Spleen (tissue), 11 donors: ENCODE data around the gene IGSF21. TPM values are rescaled to one million over a fixed set of nuclear protein-coding genes. Genes with fewer than 3 reads are reported as not detected.

ENCODE experiments used
- DNase-seq: peaks from one replicate; pipeline ENCODE4 v3.0.0-alpha.2; 2020
- H3K27ac ChIP-seq, 8 donors: fragments of 200-600 bp; sonication (generic) in 7 of 8; 1 replicate in 4 of 8; 2 replicates in 4 of 8; pipeline versions ENCODE4 v1.5.0 to v1.8.0; 2016 to 2021; ENCODE audit warnings: inconsistent platforms in 4 of 8, mild to moderate bottlenecking in 4 of 8, moderate library complexity in 1 of 8
- H3K27me3 ChIP-seq, 7 donors: fragments of 200-600 bp; sonication (generic) in 6 of 7; replicated peaks in 1 of 7; 1 replicate in 4 of 7; 2 replicates in 3 of 7; pipeline versions ENCODE4 v1.5.0 to v1.8.0; 2016 to 2021; ENCODE audit warnings: inconsistent platforms in 3 of 7, mild to moderate bottlenecking in 1 of 7
- H3K36me3 ChIP-seq, 6 donors: fragments of 200-600 bp; sonication (generic) in 5 of 6; 1 replicate in 4 of 6; 2 replicates in 2 of 6; pipeline versions ENCODE4 v1.5.0 to v1.8.0; 2016 to 2021; ENCODE audit warnings: inconsistent platforms in 2 of 6
- H3K4me1 ChIP-seq, 6 donors: fragments of 200-600 bp; sonication (generic) in 5 of 6; 1 replicate in 3 of 6; 2 replicates in 3 of 6; pipeline versions ENCODE4 v1.5.0 to v1.8.0; 2016 to 2021; ENCODE audit warnings: inconsistent platforms in 3 of 6
- H3K4me3 ChIP-seq, 8 donors: fragments of 200-600 bp; sonication (generic) in 7 of 8; 1 replicate in 4 of 8; 2 replicates in 4 of 8; pipeline versions ENCODE4 v1.5.0 to v1.8.0; 2016 to 2021; ENCODE audit warnings: inconsistent platforms in 4 of 8, mild to moderate bottlenecking in 4 of 8, moderate library complexity in 2 of 8
- H3K9me3 ChIP-seq, 8 donors: fragments of 200-600 bp; sonication (generic) in 7 of 8; 1 replicate in 4 of 8; 2 replicates in 4 of 8; pipeline versions ENCODE4 v1.5.0 to v1.8.0; 2016 to 2021; ENCODE audit warnings: inconsistent platforms in 4 of 8
- POLR2A ChIP-seq, 3 donors: fragments of 450-650 bp; IDR thresholded peaks; one replicate each; pipeline ENCODE4 v1.5.1; 2017; ENCODE audit warnings: antibody characterized with exemption in 3 of 3, mild to moderate bottlenecking in 1 of 3
- POLR2AphosphoS5 ChIP-seq, 3 donors: sonication (generic); formaldehyde crosslinking; IDR thresholded peaks; one replicate each; pipeline ENCODE4 v1.5.1; 2017; ENCODE audit warnings: antibody characterized with exemption in 3 of 3
- WGBS, 5 donors: extraction: QIAGEN DNeasy Blood & Tissue Kit in 3 of 5; methylation state at CpG; one replicate each; pipeline versions ENCODE4 v1.1.5 to v1.1.7; 2013 to 2018; 5-methylcytosine and 5-hydroxymethylcytosine counted together
- intact Hi-C: fragments of 100-400 bp; cut with DNase I; formaldehyde crosslinking; loops from one replicate; pipeline ENCODE4 v1.15.0; 2023; ENCODE audit warnings: low total_unique reads
- polyA plus RNA-seq, 3 donors: library from polyadenylated mRNA; stranded (reverse); fragments of 200-250 nt; gene quantifications; one replicate each; pipeline ENCODE4 v1.2.1, GENCODE V29; 2013
- total RNA-seq, 7 donors: library from RNA; depleted of rRNA in 3 of 7; stranded (reverse); fragments of >200 nt in 3 of 7; fragmentation: NEBNext Ultra II Directional in 4 of 7; extraction: Animal tissue kit (Norgen Biotek cat#: 25700) in 4 of 7; gene quantifications; one replicate each; pipeline versions ENCODE4 v1.1.0 to v1.2.1, GENCODE V29; 2016 to 2021
- TF ChIP-seq, protein P1 (sequence below), 11 experiments: fragments of 200-600 bp in 7 of 11; fragments of 450-650 bp in 4 of 11; sonication (generic) in 4 of 11; IDR thresholded peaks in 8 of 11; conservative IDR thresholded peaks in 3 of 11; 1 replicate in 7 of 11; 2 replicates in 4 of 11; pipeline versions ENCODE4 v1.4.0 to v1.8.0; 2016 to 2021; ENCODE audit warnings: antibody characterized with exemption in 11 of 11, inconsistent platforms in 4 of 11, mild to moderate bottlenecking in 1 of 11
- donor health status: healthy with polysubstance abuse.
- donor health status: DM: no; HTN: no; CAD: no; lungs with moderate emphysema.
- donor health status: DM: no; HTN: no; CAD: no.
- donor health status: Bipolar disorder and iron deficiency.
- donor health status: healthy.
- donor health status: DM: no; HTN: no; CAD: no.
- donor health status: DM: yes; HTN: yes; CAD: no.

Gene IGSF21
- total and polyA plus RNA-seq, 10 donors, result 1.6 to 35.0 (median 20.6) TPM

DNA sequence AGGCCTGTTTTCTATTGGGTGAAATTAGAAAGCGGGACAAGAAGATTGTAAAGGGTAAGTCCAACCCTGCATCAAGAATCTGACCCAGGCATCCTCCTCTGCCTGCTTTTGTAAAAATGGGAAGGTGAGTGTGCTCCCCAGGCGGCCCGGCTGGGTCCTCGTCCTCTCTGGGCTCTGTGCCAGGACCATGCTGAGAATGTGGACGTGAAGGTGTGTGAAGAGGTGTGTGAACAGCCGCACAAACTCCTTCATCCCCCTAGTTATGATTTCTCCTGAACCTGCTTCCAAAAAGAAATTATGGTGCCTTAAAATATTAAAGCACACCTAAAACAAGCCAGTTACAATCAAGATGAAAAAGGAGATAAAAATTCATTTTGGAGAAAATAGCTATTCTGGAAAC, 185.7 kb downstream of the IGSF21 start:
- 69 to 79% (median 77%) methylated on average over 6 of the region's 6 CpGs for WGBS, 5 donors
- intact Hi-C loops, result no loop called here
- H3K27me3 ChIP-seq, result peaks cover 0 to 89% (median 0%) of the 10 kb centered on the region in 7 donors
- DNase-seq, result no peak
- H3K9me3 ChIP-seq, result no peaks in the 10 kb centered on the region
- no peak for TF ChIP-seq POLR2AphosphoS5 (IDR thresholded peaks at IDR 0.05)
- no peak overlapping the region for H3K27ac ChIP-seq
- no peak overlapping the region for H3K4me3 ChIP-seq
- H3K36me3 ChIP-seq, result no peaks in the 10 kb centered on the region
- no peaks in the 10 kb centered on the region for H3K4me1 ChIP-seq

DNA sequence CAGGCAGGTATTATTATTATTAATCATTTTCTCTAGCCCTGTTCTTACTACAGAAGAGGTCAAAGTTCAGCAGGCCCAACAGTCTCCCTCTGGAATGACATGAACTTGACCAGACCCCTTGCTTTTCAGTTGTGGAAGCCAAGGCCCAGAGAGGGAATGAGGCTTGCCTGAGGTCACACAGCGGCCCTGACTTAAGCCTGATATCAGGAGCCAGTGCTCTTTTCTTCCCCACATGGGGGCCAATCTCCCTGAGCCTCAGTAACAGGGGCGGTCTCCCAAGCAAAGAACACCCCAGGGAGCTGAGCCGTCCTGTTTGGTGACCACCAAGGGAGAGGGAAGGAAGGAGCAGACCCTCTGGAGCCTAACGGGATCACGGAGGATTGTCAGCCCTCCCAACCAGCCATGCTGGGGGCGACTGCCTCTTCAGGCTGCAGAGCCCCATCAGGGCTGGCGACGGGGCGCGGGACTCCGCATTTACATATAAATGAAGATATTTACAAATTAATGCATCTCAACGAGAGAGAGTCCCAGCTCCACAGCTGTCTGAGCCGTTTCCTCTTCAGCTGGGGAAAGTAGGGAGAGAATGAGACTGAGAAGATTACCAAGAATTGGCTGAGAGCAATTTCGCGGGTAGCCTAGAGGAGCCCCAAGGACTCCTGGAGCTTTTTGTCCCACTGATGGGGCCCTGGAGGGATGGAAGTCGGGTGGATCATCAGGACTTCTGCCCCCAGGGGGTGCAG, 187.0 kb downstream of the IGSF21 start:
- no peaks in the 10 kb centered on the region for H3K9me3 ChIP-seq
- H3K27ac ChIP-seq, result no peak overlapping the region
- intact Hi-C loops, result loop anchor here (5.0 kb wide), 1 partner anchor 293 kb away; no protein-coding TSS in a partner anchor
- no peaks in the 10 kb centered on the region for H3K36me3 ChIP-seq
- peaks cover 0 to 86% (median 0%) of the 10 kb centered on the region in 7 donors for H3K27me3 ChIP-seq
- WGBS, 5 donors, result 25 to 38% (median 31%) methylated on average over 14 to 16 of the region's 16 CpGs
- no peak for DNase-seq
- no peak overlapping the region for H3K4me3 ChIP-seq
- TF ChIP-seq, protein P1, sequence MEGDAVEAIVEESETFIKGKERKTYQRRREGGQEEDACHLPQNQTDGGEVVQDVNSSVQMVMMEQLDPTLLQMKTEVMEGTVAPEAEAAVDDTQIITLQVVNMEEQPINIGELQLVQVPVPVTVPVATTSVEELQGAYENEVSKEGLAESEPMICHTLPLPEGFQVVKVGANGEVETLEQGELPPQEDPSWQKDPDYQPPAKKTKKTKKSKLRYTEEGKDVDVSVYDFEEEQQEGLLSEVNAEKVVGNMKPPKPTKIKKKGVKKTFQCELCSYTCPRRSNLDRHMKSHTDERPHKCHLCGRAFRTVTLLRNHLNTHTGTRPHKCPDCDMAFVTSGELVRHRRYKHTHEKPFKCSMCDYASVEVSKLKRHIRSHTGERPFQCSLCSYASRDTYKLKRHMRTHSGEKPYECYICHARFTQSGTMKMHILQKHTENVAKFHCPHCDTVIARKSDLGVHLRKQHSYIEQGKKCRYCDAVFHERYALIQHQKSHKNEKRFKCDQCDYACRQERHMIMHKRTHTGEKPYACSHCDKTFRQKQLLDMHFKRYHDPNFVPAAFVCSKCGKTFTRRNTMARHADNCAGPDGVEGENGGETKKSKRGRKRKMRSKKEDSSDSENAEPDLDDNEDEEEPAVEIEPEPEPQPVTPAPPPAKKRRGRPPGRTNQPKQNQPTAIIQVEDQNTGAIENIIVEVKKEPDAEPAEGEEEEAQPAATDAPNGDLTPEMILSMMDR (IDR thresholded peaks at IDR 0.05 in 8 of 11, conservative IDR thresholded peaks at IDR 0.05 in 3 of 11), result no peak
- no peak for TF ChIP-seq POLR2A (IDR thresholded peaks at IDR 0.05)
- no peak for TF ChIP-seq POLR2AphosphoS5 (IDR thresholded peaks at IDR 0.05)
- no peaks in the 10 kb centered on the region for H3K4me1 ChIP-seq

DNA sequence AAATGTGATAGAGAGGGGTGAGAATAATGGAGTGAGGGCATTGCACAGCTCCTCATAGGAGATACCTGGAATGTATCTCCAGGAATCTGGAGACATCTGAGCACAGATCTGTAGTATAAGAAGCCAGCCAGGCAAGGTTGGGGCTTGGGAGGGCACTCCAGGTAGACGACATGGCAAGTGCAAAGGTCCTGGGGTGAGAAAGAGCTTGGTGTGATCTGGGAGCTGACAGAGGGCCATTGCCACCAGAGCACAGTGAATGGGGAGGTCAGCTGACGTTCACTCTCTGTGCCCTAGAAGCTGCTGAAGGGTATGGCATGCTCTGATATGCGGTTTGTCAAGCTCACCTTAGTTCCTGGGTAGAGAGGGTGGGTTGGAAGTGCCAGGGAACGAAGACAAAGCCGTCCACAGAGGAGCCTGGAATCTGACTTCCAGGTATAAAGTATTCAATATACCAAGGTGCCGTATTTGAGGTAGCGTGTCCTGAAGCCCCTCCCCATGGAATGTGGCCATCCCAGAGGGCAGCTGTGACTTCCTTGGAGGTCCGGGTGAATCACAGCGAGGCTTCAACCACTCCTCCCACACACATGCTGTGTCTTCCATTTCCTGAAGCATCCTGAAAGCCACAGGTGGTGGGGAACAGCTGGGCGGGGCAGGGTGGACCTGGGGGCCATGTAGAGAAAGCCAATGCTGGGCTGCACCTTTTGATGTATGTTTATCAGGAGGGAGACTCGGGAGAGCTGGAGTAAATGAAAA, 190.5 kb downstream of the IGSF21 start:
- intact Hi-C loops, result loop anchor here (5.0 kb wide), 1 partner anchor 289 kb away; no protein-coding TSS in a partner anchor
- H3K9me3 ChIP-seq, result no peaks in the 10 kb centered on the region
- H3K27me3 ChIP-seq, result peaks cover 0 to 68% (median 0%) of the 10 kb centered on the region in 7 donors
- WGBS, 5 donors, result 27 to 37% (median 28%) methylated on average over 11 of the region's 11 CpGs
- DNase-seq, result no peak
- no peaks in the 10 kb centered on the region for H3K36me3 ChIP-seq
- no peak overlapping the region for H3K27ac ChIP-seq
- no peak for TF ChIP-seq POLR2A (IDR thresholded peaks at IDR 0.05)
- TF ChIP-seq POLR2AphosphoS5 (IDR thresholded peaks at IDR 0.05), result no peak
- TF ChIP-seq, protein P1 (IDR thresholded peaks at IDR 0.05 in 8 of 11, conservative IDR thresholded peaks at IDR 0.05 in 3 of 11), result no peak
- no peaks in the 10 kb centered on the region for H3K4me1 ChIP-seq
- H3K4me3 ChIP-seq, result no peak overlapping the region

DNA sequence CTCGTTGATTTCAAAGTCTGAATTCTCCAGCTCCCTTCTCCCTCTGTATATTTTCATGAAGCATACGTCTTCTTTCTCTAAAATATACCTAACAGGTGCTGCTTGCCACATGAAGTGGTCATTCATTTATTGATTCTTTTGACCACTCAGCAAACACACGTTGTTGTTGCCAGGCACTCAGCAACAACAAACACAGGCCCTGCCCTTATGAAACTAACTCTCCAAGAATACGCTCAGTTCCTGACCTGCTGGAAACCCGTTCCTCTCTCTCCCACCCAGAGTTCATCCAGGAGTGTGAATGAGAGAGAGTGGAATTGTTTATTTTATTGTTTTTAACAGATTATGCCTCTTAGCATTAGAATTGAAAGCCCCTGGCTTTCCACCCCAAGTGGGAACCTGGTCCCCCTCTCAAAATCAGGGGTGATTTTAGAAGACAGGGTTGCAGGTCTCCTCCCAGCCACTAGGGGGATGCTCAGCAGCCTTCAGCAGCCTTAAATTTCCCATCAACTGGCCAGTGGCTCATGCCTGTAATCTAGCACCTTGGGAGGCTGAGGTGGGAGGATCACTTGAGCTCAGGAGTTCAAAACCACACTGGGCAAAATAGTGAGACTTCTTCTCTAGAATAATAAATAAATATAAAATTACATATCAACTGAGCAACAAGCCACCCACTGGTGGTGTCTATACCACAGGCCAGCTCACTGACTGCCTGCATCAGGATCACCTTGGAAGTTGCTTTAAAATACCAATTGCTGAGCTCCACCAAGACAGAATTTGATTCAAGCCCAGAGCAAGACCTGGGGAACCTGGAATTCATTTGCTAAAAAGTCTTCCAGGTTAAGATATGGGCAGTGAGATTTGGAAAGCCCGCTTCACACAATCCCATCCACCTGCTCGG, 192.1 kb downstream of the IGSF21 start:
- WGBS, 5 donors, result 62 to 70% (median 70%) methylated on average over 7 of the region's 7 CpGs
- no peak for DNase-seq
- H3K4me1 ChIP-seq, result no peaks in the 10 kb centered on the region

More for the DNA sequence above, 192.1 kb downstream of the IGSF21 start:
- no peak overlapping the region for H3K4me3 ChIP-seq
- intact Hi-C loops, result loop anchor here (5.0 kb wide), 1 partner anchor 288 kb away; no protein-coding TSS in a partner anchor
- no peak overlapping the region for H3K27ac ChIP-seq
- TF ChIP-seq POLR2AphosphoS5 (IDR thresholded peaks at IDR 0.05) (no peak), POLR2A (IDR thresholded peaks at IDR 0.05) (no peak)
- TF ChIP-seq, protein P1 (IDR thresholded peaks at IDR 0.05 in 8 of 11, conservative IDR thresholded peaks at IDR 0.05 in 3 of 11), result peak in 10 of 11 experiments; percentile 11 to 78 (median 65)
- H3K36me3 ChIP-seq, result no peaks in the 10 kb centered on the region
- H3K9me3 ChIP-seq, result no peaks in the 10 kb centered on the region
- H3K27me3 ChIP-seq, result peaks cover 0 to 68% (median 0%) of the 10 kb centered on the region in 7 donors
